Brain microvascular endothelial cell (primary cell): ENCODE results near the gene COL24A1.

Source experiments
- DNase-seq: peaks from one replicate; pipeline ENCODE4 v3.0.0-alpha.2; 2020
- H3K27ac ChIP-seq: fragments of 250-450 bp; sonication (Bioruptor Pico); 2 replicates; pipeline ENCODE4 v1.5.1; 2020; ENCODE audit warnings: mild to moderate bottlenecking, moderate library complexity
- H3K27me3 ChIP-seq: fragments of 250-450 bp; sonication (Bioruptor Pico); replicated peaks from 2 replicates; pipeline ENCODE4 v1.5.1; 2020; ENCODE audit warnings: mild to moderate bottlenecking
- H3K36me3 ChIP-seq: fragments of 250-450 bp; sonication (Bioruptor Pico); replicated peaks from 2 replicates; pipeline ENCODE4 v1.5.1; 2020; ENCODE audit warnings: mild to moderate bottlenecking
- H3K4me3 ChIP-seq: 2 replicates; pipeline ENCODE4 v1.5.1; 2011; ENCODE audit warnings: low read depth, mild to moderate bottlenecking, control low read depth, low read length, moderate library complexity
- in situ Hi-C: cut with HindIII; loops from 2 replicates; pipeline ENCODE4 v1.10.0; 2017; ENCODE audit warnings: low sequenced_read_pairs, low pct_ligation_motif_present
- TF ChIP-seq, protein P1 (sequence below): IDR thresholded peaks from 2 replicates; pipeline ENCODE4 v1.5.1; 2011; ENCODE audit warnings: low read depth, mild to moderate bottlenecking, moderate library complexity, low read length, control low read depth, inconsistent platforms; ENCODE audit errors: missing control alignments

The COL24A1 gene

DNA sequence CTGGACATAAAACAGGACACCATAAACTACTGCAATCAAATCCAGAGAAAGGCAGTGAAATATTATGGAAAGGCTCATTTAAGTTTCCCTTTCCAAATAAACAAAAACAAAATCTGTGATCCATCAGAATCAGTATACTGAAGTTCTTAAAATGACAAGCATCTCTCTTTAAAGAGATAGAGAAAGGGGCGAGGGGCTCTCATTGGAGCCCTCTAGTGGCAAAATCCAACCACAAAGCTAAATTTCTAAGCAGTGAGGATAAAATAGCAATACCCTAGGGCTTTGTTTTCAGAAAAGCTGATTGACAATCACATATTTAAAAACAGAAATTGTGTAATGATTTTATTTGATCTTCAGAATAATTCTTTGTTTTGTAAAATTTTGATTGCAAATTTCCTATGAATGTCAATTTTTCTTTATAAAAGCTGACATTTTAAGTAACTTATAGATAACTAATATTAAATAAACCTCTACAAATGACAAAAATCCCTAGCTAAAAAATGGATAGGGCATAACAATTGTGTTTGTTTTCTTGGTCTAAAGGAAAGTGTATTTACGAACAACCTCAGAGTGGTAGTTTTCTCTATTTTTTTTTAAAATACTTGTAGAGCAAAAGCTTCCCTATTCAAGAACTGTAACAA, 138.2 kb downstream of the COL24A1 start:
- in situ Hi-C loops: no loop called here
- peak; percentile 36 for DNase-seq
- H3K4me3 ChIP-seq: no peak overlapping the region
- H3K36me3 ChIP-seq: no peaks in the 10 kb centered on the region
- TF ChIP-seq, protein P1, sequence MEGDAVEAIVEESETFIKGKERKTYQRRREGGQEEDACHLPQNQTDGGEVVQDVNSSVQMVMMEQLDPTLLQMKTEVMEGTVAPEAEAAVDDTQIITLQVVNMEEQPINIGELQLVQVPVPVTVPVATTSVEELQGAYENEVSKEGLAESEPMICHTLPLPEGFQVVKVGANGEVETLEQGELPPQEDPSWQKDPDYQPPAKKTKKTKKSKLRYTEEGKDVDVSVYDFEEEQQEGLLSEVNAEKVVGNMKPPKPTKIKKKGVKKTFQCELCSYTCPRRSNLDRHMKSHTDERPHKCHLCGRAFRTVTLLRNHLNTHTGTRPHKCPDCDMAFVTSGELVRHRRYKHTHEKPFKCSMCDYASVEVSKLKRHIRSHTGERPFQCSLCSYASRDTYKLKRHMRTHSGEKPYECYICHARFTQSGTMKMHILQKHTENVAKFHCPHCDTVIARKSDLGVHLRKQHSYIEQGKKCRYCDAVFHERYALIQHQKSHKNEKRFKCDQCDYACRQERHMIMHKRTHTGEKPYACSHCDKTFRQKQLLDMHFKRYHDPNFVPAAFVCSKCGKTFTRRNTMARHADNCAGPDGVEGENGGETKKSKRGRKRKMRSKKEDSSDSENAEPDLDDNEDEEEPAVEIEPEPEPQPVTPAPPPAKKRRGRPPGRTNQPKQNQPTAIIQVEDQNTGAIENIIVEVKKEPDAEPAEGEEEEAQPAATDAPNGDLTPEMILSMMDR: peak; percentile 85
- no peak overlapping the region for H3K27ac ChIP-seq
- H3K27me3 ChIP-seq: no peaks in the 10 kb centered on the region

DNA sequence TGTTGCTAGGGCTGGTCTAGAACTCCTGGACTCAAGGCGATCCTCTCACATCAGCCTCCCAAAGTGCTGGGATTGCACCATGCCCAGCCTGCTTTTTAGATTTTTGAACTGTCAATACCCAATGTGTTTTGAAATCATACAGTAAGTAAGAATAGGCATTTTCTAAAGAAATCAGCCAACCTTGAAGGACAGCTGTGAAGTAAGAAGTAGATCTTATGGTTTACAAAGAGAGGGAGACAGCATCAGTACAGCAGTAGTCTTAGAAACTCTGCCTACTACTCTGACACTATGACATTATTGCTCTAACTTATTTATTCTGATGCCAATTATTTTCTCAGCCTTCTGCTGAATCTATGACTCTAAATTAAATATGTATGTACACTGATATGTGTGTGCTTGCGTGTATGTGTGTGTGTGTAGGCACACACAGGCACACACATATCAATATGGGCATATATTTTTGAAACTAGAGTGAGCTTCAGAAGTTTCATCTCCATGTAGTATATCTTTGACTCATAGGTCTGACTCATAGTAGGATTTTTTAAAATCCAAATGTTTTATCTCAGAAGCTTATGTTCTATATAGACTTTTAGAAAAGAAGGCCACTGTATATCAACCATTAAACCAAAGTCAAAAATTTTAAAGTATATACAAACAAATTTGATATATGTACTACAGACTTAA, 140.4 kb downstream of the COL24A1 start:
- DNase-seq: no peak
- TF ChIP-seq, protein P1: no peak
- Histone ChIP-seq H3K27me3 (no peaks in the 10 kb centered on the region), H3K4me3 (no peak overlapping the region), H3K36me3 (no peaks in the 10 kb centered on the region), H3K27ac (no peak overlapping the region)
- in situ Hi-C loops: no loop called here

- Histone ChIP-seq H3K27me3 (no peaks in the 10 kb centered on the region), H3K27ac (no peak overlapping the region), H3K36me3 (no peaks in the 10 kb centered on the region), H3K4me3 (no peak overlapping the region)
- in situ Hi-C loops: no loop called here
- no peak for DNase-seq
- TF ChIP-seq, protein P1: no peak
These were observed 141.2 kb downstream of the COL24A1 start for GRCh38 chr1:86015375-86015774.

- TF ChIP-seq, protein P1: no peak
- in situ Hi-C loops: no loop called here
- DNase-seq: no peak
- no peak overlapping the region for H3K27ac ChIP-seq
- no peaks in the 10 kb centered on the region for H3K36me3 ChIP-seq
- no peak overlapping the region for H3K4me3 ChIP-seq
- H3K27me3 ChIP-seq: no peaks in the 10 kb centered on the region
These were observed 156.0 kb downstream of the COL24A1 start for GRCh38 chr1:86000601-86001000.

DNA sequence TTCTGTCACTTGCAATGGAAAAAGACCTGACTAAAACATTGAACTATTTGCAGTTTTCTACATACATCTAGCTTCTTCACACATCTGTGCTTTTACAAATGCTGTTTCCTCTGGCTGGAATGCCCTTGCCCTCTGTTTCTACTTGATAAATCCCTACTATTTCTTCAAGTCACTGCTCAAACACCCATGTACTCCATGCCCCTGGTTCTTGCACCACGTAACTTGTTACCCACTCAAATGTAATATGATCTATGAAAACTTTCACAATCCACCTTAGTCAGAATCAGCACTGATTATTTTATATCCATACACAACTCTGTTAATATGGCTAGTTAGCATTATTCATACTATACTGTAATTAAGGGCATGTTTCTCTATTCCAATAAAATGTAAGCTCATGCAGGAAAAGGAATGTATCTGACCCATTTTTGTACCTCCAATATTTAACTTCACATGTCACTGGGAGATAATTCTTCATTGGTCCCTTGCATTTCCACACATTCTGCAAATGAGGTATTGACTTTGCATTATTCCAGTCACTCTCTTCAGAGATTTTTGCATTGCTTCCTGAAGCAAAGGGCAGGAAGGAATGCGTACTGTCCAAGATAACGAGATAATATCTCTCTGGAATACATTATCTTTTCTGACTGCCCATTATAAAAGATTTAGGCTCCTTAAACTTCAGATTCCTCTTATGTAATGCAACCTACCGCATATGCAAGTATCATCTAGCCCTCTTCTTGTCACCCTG, 158.3 kb downstream of the COL24A1 start:
- no peak overlapping the region for H3K27ac ChIP-seq
- no peak for DNase-seq
- no peaks in the 10 kb centered on the region for H3K27me3 ChIP-seq
- H3K36me3 ChIP-seq: no peaks in the 10 kb centered on the region
- in situ Hi-C loops: no loop called here
- TF ChIP-seq, protein P1: no peak
- H3K4me3 ChIP-seq: no peak overlapping the region
